ENCODE data around the gene CREBBP. TPM values are rescaled to one million over a fixed set of nuclear protein-coding genes. Genes with fewer than 3 reads are reported as not detected.

Gene CREBBP
- polyA plus RNA-seq, 2 of the 4 experiments (the other 2 are of a cell fraction): 8.0 to 13.4 TPM

DNA sequence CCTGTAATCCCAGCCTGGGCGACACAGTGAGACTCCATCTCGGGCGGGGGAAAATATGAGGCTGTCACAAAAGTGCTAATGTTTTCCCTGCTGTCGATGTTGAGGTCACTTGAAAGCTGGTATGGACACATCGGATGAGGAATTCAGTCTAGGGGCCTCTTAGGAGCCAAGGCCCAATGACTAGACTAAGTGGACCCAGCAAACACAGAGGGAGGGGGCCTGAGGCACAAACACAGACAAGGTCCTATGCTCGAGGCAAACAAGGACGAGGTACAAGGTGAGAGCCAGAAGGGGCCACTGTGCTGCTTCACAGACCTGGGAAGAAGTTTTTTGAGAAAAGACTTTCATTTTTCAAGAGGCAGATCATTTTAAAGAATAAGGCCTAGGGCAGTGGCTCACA lies 178.4 kb downstream of the CREBBP start:
- H3K9me3 ChIP-seq: no peaks in the 10 kb centered on the region
- TF ChIP-seq KDM1A (IDR thresholded peaks at IDR 0.05; ENCODE audit: low read depth) (no peak), BHLHE40 (IDR thresholded peaks at IDR 0.05; ENCODE audit: low read depth, low read length) (no peak), JUNB (IDR thresholded peaks at IDR 0.05) (no peak), ZNF302 (CRISPR knock-in tag; IDR thresholded peaks at IDR 0.05) (no peak), HDAC2 (IDR thresholded peaks at IDR 0.05) (no peak)
- no peak overlapping the region for H3K27ac ChIP-seq
- ChIA-PET CTCF (interaction anchor here (0.8 to 6.2 kb wide), 2 partner anchors 10 to 12 kb away, joined by 4 to 45 read pairs; no protein-coding TSS in a partner anchor), POLR2A (interaction anchor here (1.3 kb wide), 1 partner anchor 12 kb away, joined by 3 read pairs; no protein-coding TSS in a partner anchor)
- H3K4me2 ChIP-seq: no peak overlapping the region
- no peak for ATAC-seq
- 96% methylated on average over 7 of the region's 7 CpGs for WGBS (ENCODE audit: missing lambda C conversion rate)
- DNase-seq (ENCODE audit: low read depth in 1 of 2, low spot score in 1 of 2): no peak
- no peak overlapping the region for H3K4me3 ChIP-seq
- FAIRE-seq: no peak
- H3K4me1 ChIP-seq: peaks cover under 1% of the 10 kb centered on the region; the same call in 2 of the 3 replicates

DNA sequence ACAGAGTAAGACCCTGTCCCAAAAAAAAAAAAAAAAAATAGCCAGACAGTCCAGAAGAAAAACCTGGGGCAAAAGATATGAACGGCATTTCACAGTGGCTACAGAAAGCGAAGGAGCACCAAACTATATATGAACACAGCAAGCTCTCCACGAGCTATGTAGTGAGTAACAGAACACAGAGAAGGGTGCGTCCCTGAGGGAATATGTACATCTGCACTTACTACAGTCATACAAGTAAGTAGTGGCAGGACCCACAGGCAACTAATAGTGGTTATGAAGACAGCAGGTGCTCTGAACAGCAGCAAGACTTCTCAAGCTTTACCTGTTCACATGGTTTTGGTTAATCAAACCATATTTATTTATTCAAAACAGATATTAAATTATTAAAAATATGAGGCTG lies 179.0 kb downstream of the CREBBP start:
- ChIA-PET CTCF (interaction anchor here (0.8 to 6.2 kb wide), 3 partner anchors 10 to 37 kb away, joined by 3 to 45 read pairs (median 4); no protein-coding TSS in a partner anchor), POLR2A (interaction anchor here (1.3 kb wide), 1 partner anchor 13 kb away, joined by 3 read pairs; no protein-coding TSS in a partner anchor)
- DNase-seq (ENCODE audit: low read depth in 1 of 2, low spot score in 1 of 2) (no peak), FAIRE-seq (no peak), ATAC-seq (no peak)
- 93% methylated on average over 4 of the region's 4 CpGs for WGBS (ENCODE audit: missing lambda C conversion rate)
- Histone ChIP-seq H3K27ac (no peak overlapping the region), H3K4me2 (no peak overlapping the region), H3K4me3 (no peak overlapping the region), H3K9me3 (no peaks in the 10 kb centered on the region), H3K4me1 (peaks cover 6% of the 10 kb centered on the region)
- no peak for TF ChIP-seq CHD2 (IDR thresholded peaks at IDR 0.05; ENCODE audit: low read length, partially characterized antibody)
- no peak for TF ChIP-seq MAFK (IDR thresholded peaks at IDR 0.05; ENCODE audit: partially characterized antibody)
- TF ChIP-seq HDAC2 (IDR thresholded peaks at IDR 0.05): no peak

DNA sequence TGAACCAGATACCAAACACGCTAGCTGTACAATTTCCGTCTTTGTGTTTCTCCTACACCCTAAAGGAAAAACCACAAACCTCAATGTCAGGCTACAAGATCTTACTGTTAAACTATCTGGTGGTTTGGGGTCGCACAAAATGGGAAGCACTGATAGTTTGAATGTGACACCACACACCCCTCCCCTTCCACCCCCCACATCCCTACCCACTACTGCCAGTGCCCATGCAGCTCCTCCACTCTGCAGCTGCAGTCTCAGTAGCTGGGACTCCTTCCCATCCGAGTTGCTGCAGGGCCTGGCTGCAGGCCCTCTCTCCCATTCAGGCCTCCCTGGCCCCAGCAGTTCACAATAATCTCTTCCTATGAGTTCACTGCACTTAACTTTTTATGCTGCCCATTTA lies 181.6 kb downstream of the CREBBP start:
- CTCF ChIA-PET: no interaction called here
- Histone ChIP-seq H3K4me2 (no peak overlapping the region), H3K4me3 (no peak overlapping the region), H3K27ac (no peak overlapping the region), H3K4me1 (peaks cover 15% of the 10 kb centered on the region), H3K9me3 (no peaks in the 10 kb centered on the region)
- 92% methylated on average over 4 of the region's 4 CpGs for WGBS (ENCODE audit: missing lambda C conversion rate)
- TF ChIP-seq, protein P1, sequence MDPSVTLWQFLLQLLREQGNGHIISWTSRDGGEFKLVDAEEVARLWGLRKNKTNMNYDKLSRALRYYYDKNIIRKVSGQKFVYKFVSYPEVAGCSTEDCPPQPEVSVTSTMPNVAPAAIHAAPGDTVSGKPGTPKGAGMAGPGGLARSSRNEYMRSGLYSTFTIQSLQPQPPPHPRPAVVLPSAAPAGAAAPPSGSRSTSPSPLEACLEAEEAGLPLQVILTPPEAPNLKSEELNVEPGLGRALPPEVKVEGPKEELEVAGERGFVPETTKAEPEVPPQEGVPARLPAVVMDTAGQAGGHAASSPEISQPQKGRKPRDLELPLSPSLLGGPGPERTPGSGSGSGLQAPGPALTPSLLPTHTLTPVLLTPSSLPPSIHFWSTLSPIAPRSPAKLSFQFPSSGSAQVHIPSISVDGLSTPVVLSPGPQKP (IDR thresholded peaks at IDR 0.05; ENCODE audit: low read depth, low read length): no peak
- TF ChIP-seq EHF (CRISPR knock-in tag; IDR thresholded peaks at IDR 0.05) (no peak), TFCP2L1 (CRISPR knock-in tag; IDR thresholded peaks at IDR 0.05) (no peak), NR3C1 (IDR thresholded peaks at IDR 0.05) (no peak), ZNF302 (CRISPR knock-in tag; IDR thresholded peaks at IDR 0.05) (no peak), ZFP36 (IDR thresholded peaks at IDR 0.05; ENCODE audit: borderline replicate concordance, partially characterized antibody) (no peak), ZSCAN20 (CRISPR knock-in tag; IDR thresholded peaks at IDR 0.05) (no peak), CBX8 (IDR thresholded peaks at IDR 0.05) (no peak)
- TF ChIP-seq, protein P2, sequence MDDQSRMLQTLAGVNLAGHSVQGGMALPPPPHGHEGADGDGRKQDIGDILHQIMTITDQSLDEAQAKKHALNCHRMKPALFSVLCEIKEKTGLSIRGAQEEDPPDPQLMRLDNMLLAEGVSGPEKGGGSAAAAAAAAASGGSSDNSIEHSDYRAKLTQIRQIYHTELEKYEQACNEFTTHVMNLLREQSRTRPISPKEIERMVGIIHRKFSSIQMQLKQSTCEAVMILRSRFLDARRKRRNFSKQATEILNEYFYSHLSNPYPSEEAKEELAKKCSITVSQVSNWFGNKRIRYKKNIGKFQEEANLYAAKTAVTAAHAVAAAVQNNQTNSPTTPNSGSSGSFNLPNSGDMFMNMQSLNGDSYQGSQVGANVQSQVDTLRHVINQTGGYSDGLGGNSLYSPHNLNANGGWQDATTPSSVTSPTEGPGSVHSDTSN (IDR thresholded peaks at IDR 0.05): no peak
- TF ChIP-seq, protein P3, sequence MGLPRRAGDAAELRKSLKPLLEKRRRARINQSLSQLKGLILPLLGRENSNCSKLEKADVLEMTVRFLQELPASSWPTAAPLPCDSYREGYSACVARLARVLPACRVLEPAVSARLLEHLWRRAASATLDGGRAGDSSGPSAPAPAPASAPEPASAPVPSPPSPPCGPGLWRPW (IDR thresholded peaks at IDR 0.05): no peak
- POLR2A ChIA-PET: no interaction called here
- ATAC-seq (no peak), FAIRE-seq (no peak), DNase-seq (ENCODE audit: low read depth in 1 of 2, low spot score in 1 of 2) (no peak)

DNA sequence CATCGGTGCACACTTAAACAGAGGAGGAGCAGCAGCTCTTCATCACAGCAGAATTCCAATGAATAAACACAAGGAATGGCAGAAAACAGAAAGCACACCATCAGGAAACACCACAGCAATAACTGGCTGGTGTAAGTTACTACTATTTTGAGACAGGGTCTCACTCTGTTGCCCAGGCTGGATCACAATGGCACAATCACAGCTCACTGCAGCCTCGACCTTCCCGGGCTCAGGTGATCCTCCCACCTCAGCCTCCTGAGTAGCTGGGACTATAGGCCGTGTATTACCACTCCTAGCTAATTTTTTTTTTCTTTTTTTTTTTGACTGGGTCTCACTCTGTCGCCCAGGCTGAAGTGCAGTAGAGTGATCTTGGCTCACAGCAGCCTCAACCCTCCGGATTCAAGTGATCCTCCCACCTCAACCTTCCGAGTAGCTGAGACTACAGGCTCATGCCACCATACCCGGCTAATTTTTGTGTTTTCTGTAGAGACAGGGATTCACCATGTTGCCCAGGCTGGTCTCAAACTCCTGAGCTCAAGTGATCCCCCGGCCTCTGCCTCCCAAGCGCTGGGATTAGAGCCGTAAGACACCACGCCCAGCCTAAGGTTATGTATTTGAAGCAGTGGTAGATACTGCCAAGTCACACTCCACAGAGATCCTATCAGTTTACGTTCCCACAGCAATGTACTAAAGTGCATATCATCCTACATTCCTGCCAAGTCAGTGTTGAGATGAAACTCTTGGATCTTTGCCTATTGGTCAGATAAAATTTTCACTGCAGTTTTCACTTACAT lies 183.9 kb downstream of the CREBBP start:
- Histone ChIP-seq H3K9me3 (no peaks in the 10 kb centered on the region), H3K4me1 (peaks cover 15% of the 10 kb centered on the region), H3K27ac (peak overlapping the region; percentile 25 to 58; a peak in 4 of 6 replicates), H3K4me2 (peak overlapping the region; percentile 30), H3K4me3 (no peak overlapping the region)
- 60% methylated on average over 13 of the region's 13 CpGs for WGBS (ENCODE audit: missing lambda C conversion rate)
- DNase-seq (ENCODE audit: low read depth in 1 of 2, low spot score in 1 of 2) (peak in 1 of 2 experiments; percentile 78), FAIRE-seq (no peak), ATAC-seq (peak; percentile 57 to 90; a peak in 4 of 6 replicates)
- TF ChIP-seq CEBPB (IDR thresholded peaks at IDR 0.05) (no peak), JUN (IDR thresholded peaks at IDR 0.05) (no peak), NFE2L2 (conservative IDR thresholded peaks at IDR 0.05; ENCODE audit: low read length) (peak; percentile 46; the same call in 1 of the 2 replicates), GATA3 (IDR thresholded peaks at IDR 0.05; ENCODE audit: borderline replicate concordance) (peak; percentile 76), EP300 (IDR thresholded peaks at IDR 0.05) (no peak), MYC (IDR thresholded peaks at IDR 0.05; ENCODE audit: borderline replicate concordance, low read length) (no peak), SMC3 (IDR thresholded peaks at IDR 0.05) (no peak), EHF (CRISPR knock-in tag; IDR thresholded peaks at IDR 0.05) (no peak), KDM1A (IDR thresholded peaks at IDR 0.05; ENCODE audit: low read depth) (no peak), HDAC2 (IDR thresholded peaks at IDR 0.05) (no peak), MAFK (IDR thresholded peaks at IDR 0.05; ENCODE audit: partially characterized antibody) (peak; percentile 71), RARB (CRISPR knock-in tag; IDR thresholded peaks at IDR 0.05) (no peak), TFCP2L1 (CRISPR knock-in tag; IDR thresholded peaks at IDR 0.05) (no peak)
- TF ChIP-seq, protein P4, sequence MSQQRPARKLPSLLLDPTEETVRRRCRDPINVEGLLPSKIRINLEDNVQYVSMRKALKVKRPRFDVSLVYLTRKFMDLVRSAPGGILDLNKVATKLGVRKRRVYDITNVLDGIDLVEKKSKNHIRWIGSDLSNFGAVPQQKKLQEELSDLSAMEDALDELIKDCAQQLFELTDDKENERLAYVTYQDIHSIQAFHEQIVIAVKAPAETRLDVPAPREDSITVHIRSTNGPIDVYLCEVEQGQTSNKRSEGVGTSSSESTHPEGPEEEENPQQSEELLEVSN (IDR thresholded peaks at IDR 0.05; ENCODE audit: borderline replicate concordance, low read depth): no peak
- TF ChIP-seq, protein P5, sequence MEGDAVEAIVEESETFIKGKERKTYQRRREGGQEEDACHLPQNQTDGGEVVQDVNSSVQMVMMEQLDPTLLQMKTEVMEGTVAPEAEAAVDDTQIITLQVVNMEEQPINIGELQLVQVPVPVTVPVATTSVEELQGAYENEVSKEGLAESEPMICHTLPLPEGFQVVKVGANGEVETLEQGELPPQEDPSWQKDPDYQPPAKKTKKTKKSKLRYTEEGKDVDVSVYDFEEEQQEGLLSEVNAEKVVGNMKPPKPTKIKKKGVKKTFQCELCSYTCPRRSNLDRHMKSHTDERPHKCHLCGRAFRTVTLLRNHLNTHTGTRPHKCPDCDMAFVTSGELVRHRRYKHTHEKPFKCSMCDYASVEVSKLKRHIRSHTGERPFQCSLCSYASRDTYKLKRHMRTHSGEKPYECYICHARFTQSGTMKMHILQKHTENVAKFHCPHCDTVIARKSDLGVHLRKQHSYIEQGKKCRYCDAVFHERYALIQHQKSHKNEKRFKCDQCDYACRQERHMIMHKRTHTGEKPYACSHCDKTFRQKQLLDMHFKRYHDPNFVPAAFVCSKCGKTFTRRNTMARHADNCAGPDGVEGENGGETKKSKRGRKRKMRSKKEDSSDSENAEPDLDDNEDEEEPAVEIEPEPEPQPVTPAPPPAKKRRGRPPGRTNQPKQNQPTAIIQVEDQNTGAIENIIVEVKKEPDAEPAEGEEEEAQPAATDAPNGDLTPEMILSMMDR (IDR thresholded peaks at IDR 0.05): no peak
- ChIA-PET CTCF (interaction anchor here (1.2 to 1.6 kb wide), 3 partner anchors 10 to 557 kb away, joined by 3 to 6 read pairs (median 3); no protein-coding TSS in a partner anchor), POLR2A (interaction anchor here (0.8 kb wide), 1 partner anchor 21 kb away, joined by 7 read pairs; the partner anchor contains the start of gene TRAP1)

Measured in A549 (cell line).